ENCODE results near the gene PTCRA.
"Not testable (repeated sequence)": the region's sequence is repeated elsewhere in the genome, so short reads cannot be mapped to it uniquely, and the experiment has no call there.

PTCRA gene

GRCh38 chr6:42898891-42899361 is 16.9 kb upstream of the PTCRA start:
- TF ChIP-seq CTCF (IDR thresholded peaks at IDR 0.05; ENCODE audit: borderline replicate concordance, insufficient read depth, low read depth, low read length) = peak; percentile 46; the same call in 1 of the 2 replicates
- no peak overlapping the region for H3K4me3 ChIP-seq (ENCODE audit: low read depth, low read length)

GRCh38 chr6:42899871-42900270 is 16.0 kb upstream of the PTCRA start:
- no peak for TF ChIP-seq CTCF (IDR thresholded peaks at IDR 0.05; ENCODE audit: borderline replicate concordance, insufficient read depth, low read depth, low read length)
- no peak overlapping the region for H3K4me3 ChIP-seq (ENCODE audit: low read depth, low read length)

- H3K4me3 ChIP-seq (ENCODE audit: low read depth, low read length) = no peak overlapping the region
- TF ChIP-seq CTCF (IDR thresholded peaks at IDR 0.05; ENCODE audit: borderline replicate concordance, insufficient read depth, low read depth, low read length) = peak; percentile 76
Measured at GRCh38 chr6:42901538-42901957, 14.3 kb upstream of the PTCRA start.

GRCh38 chr6:42902429-42903263 is 13.2 kb upstream of the PTCRA start:
- not testable (repeated sequence) for H3K4me3 ChIP-seq (ENCODE audit: low read depth, low read length)

- H3K4me3 ChIP-seq (ENCODE audit: low read depth, low read length) = no peak overlapping the region
- no peak for TF ChIP-seq CTCF (IDR thresholded peaks at IDR 0.05; ENCODE audit: borderline replicate concordance, insufficient read depth, low read depth, low read length)
Measured at GRCh38 chr6:42904467-42904866, 11.4 kb upstream of the PTCRA start.

GRCh38 chr6:42907336-42907735 is 8.5 kb upstream of the PTCRA start:
- H3K4me3 ChIP-seq (ENCODE audit: low read depth, low read length) = no peak overlapping the region
- TF ChIP-seq CTCF (IDR thresholded peaks at IDR 0.05; ENCODE audit: borderline replicate concordance, insufficient read depth, low read depth, low read length) = no peak

- H3K4me3 ChIP-seq (ENCODE audit: low read depth, low read length) = no peak overlapping the region
- no peak for TF ChIP-seq CTCF (IDR thresholded peaks at IDR 0.05; ENCODE audit: borderline replicate concordance, insufficient read depth, low read depth, low read length)
Measured at GRCh38 chr6:42909835-42910234, 6.0 kb upstream of the PTCRA start.

Data from GM12875 (cell line).